HepG2 (cell line): Measurements from ENCODE around the gene ASIC3. TPM values are rescaled to one million over a fixed set of nuclear protein-coding genes. Genes with fewer than 3 reads are reported as not detected.

Source experiments
- ASH2L ChIP-seq: fragments of 300-600, 200-600 bp; sonication (generic); IDR thresholded peaks from 2 replicates; pipeline ENCODE4 v1.7.0; 2017; ENCODE audit warnings: low read depth, mild to moderate bottlenecking, moderate library complexity, mixed read lengths, low read length; ENCODE audit not compliant: insufficient read length
- FOXK1 ChIP-seq: sonication (generic); formaldehyde crosslinking; IDR thresholded peaks from 2 replicates; pipeline ENCODE4 v1.4.0; 2020; ENCODE audit warnings: low read depth, missing genetic modification reagents, borderline replicate concordance
- HDAC6 ChIP-seq: fragments of 200-600 bp; sonication (generic); IDR thresholded peaks from 2 replicates; pipeline ENCODE4 v1.7.0; 2017; ENCODE audit warnings: mild to moderate bottlenecking, antibody characterized with exemption, low read length, low read depth
- HMG20B ChIP-seq: conservative IDR thresholded peaks from 2 replicates; pipeline ENCODE4 v1.6.1; 2016; ENCODE audit warnings: missing genetic modification reagents, missing compliant biosample characterization
- HOXA5 ChIP-seq: sonication (generic); formaldehyde crosslinking; IDR thresholded peaks from 2 replicates; pipeline ENCODE4 v1.4.0; 2020; ENCODE audit warnings: missing genetic modification reagents
- KLF16 ChIP-seq, 2 experiments: sonication (generic) in 1 of 2; formaldehyde crosslinking in 1 of 2; IDR thresholded peaks; 2 replicates each; pipeline versions ENCODE4 v1.6.1 to v1.8.0; 2016 to 2023; ENCODE audit warnings: missing genetic modification reagents in 2 of 2, missing compliant biosample characterization in 1 of 2
- SNRNP70 ChIP-seq: fragments of 200-400 bp; formaldehyde crosslinking; IDR thresholded peaks from 2 replicates; pipeline ENCODE4 v1.6.1; 2017; ENCODE audit warnings: mild to moderate bottlenecking, low read depth, low read length, moderate library complexity
- TGIF2 ChIP-seq: IDR thresholded peaks from 2 replicates; pipeline ENCODE4 v1.6.1; 2016; ENCODE audit warnings: control low read depth, missing compliant biosample characterization
- ZNF660 ChIP-seq: sonication (generic); formaldehyde crosslinking; IDR thresholded peaks from 2 replicates; pipeline ENCODE4 v1.5.1; 2020; ENCODE audit warnings: mild to moderate bottlenecking, low read depth, missing genetic modification reagents, borderline replicate concordance
- polyA plus RNA-seq, 8 experiments: library from polyadenylated mRNA; depleted of rRNA in 3 of 8; stranded (reverse) in 7 of 8; unstranded in 1 of 8; fragments of >200 nt; fragmentation: Illumina TruSeq in 4 of 8; extraction: Trizol in 4 of 8; gene quantifications; 2 replicates each; pipeline versions ENCODE4 v1.2.1 to v1.2.3, GENCODE V29; 2011 to 2016; ENCODE audit warnings: low read depth in 4 of 8, missing spikeins in 1 of 8, mixed read lengths in 1 of 8; ENCODE audit not compliant: insufficient read depth in 1 of 8
- total RNA-seq, 5 experiments: library from RNA; depleted of rRNA; stranded (reverse); fragments of >200 nt; fragmentation: Illumina TruSeq; extraction: Trizol; gene quantifications; 2 replicates each; pipeline ENCODE4 v1.2.3, GENCODE V29; 2016; ENCODE audit warnings: low read depth in 1 of 5
- TF ChIP-seq, protein P1 (sequence below), 2 experiments: sonication (generic) in 1 of 2; formaldehyde crosslinking in 1 of 2; IDR thresholded peaks; 2 replicates each; pipeline versions ENCODE4 v1.4.0 to v1.6.1; 2016 to 2020; ENCODE audit warnings: borderline replicate concordance in 1 of 2, low read depth in 1 of 2, mild to moderate bottlenecking in 1 of 2, missing genetic modification reagents in 1 of 2
- TF ChIP-seq, protein P2 (sequence below): sonication (generic); formaldehyde crosslinking; IDR thresholded peaks from 2 replicates; pipeline ENCODE4 v1.5.0; 2020; ENCODE audit warnings: mild to moderate bottlenecking, missing genetic modification reagents, borderline replicate concordance
- TF ChIP-seq, protein P3 (sequence below): sonication (generic); formaldehyde crosslinking; IDR thresholded peaks from 2 replicates; pipeline ENCODE4 v1.4.0; 2020; ENCODE audit warnings: missing genetic modification reagents
- TF ChIP-seq, protein P4 (sequence below): sonication (generic); formaldehyde crosslinking; IDR thresholded peaks from 2 replicates; pipeline ENCODE4; 2020; ENCODE audit warnings: missing genetic modification reagents, mild to moderate bottlenecking, borderline replicate concordance

ASIC3 gene
- total and polyA plus RNA-seq, 2 of the 13 experiments (the other 11 are each of a cell fraction or from before 2014, with no cell fraction given): 0.51 TPM; not detected in 1

DNA sequence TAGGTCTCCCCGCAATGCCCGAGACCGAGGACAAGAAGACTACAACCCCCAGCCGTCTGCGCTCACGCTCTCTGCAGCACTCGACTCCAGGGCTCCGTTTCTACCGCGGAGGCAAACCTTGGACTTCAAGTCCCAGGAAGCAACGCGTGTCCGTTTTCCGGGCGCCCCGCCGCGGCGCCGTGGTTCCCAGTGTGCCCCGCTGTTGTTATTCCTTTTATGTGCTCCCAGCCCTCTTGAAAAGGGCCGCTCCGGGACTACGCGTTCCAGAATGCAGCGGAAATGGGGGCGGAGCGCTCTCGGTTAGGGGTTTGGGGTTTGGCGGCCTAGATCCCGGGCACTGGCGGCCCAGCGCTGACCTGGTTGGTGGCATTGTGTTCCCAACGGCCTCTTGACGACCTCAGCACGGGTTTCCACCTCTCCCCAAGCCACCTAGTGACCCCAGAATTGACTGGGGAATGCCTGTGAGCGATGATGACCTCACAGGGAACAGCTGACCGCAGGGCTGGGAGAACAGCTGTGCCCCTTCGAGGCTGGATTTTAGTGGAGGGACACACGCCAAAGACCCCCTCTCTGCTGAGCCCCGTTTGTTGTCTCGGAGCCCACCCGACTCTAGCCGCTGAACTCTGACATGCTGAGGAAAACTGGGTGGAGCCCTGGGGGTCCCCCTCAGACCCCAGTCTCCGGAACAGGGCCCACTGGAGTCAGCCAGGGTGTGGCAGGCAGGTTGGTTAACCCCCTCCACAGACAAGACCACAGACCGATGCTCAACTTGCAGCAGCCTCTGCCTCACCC lies 9.9 kb downstream of the ASIC3 start (continued):
- TF ChIP-seq, protein P1, sequence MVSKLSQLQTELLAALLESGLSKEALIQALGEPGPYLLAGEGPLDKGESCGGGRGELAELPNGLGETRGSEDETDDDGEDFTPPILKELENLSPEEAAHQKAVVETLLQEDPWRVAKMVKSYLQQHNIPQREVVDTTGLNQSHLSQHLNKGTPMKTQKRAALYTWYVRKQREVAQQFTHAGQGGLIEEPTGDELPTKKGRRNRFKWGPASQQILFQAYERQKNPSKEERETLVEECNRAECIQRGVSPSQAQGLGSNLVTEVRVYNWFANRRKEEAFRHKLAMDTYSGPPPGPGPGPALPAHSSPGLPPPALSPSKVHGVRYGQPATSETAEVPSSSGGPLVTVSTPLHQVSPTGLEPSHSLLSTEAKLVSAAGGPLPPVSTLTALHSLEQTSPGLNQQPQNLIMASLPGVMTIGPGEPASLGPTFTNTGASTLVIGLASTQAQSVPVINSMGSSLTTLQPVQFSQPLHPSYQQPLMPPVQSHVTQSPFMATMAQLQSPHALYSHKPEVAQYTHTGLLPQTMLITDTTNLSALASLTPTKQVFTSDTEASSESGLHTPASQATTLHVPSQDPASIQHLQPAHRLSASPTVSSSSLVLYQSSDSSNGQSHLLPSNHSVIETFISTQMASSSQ (IDR thresholded peaks at IDR 0.05; ENCODE audit: low read depth): peak; percentile 59
- TF ChIP-seq, protein P1 (CRISPR knock-in tag; IDR thresholded peaks at IDR 0.05; ENCODE audit: borderline replicate concordance): peak; percentile 79; the same call in 1 of the 2 replicates
- TF ChIP-seq ZNF660 (CRISPR knock-in tag) (no peak), HDAC6 (no peak), FOXK1 (CRISPR knock-in tag) (peak; percentile 95), HOXA5 (CRISPR knock-in tag) (peak; percentile 92), HMG20B (CRISPR knock-in tag) (no peak), SNRNP70 (no peak), KLF16 (CRISPR knock-in tag; IDR thresholded peaks at IDR 0.05) (peak in 1 of 2 experiments; percentile 73; a peak in 1 of 4 replicates), ASH2L (peak; percentile 56), TGIF2 (CRISPR knock-in tag) (peak; percentile 60; the same call in 1 of the 2 replicates)
- TF ChIP-seq, protein P2, sequence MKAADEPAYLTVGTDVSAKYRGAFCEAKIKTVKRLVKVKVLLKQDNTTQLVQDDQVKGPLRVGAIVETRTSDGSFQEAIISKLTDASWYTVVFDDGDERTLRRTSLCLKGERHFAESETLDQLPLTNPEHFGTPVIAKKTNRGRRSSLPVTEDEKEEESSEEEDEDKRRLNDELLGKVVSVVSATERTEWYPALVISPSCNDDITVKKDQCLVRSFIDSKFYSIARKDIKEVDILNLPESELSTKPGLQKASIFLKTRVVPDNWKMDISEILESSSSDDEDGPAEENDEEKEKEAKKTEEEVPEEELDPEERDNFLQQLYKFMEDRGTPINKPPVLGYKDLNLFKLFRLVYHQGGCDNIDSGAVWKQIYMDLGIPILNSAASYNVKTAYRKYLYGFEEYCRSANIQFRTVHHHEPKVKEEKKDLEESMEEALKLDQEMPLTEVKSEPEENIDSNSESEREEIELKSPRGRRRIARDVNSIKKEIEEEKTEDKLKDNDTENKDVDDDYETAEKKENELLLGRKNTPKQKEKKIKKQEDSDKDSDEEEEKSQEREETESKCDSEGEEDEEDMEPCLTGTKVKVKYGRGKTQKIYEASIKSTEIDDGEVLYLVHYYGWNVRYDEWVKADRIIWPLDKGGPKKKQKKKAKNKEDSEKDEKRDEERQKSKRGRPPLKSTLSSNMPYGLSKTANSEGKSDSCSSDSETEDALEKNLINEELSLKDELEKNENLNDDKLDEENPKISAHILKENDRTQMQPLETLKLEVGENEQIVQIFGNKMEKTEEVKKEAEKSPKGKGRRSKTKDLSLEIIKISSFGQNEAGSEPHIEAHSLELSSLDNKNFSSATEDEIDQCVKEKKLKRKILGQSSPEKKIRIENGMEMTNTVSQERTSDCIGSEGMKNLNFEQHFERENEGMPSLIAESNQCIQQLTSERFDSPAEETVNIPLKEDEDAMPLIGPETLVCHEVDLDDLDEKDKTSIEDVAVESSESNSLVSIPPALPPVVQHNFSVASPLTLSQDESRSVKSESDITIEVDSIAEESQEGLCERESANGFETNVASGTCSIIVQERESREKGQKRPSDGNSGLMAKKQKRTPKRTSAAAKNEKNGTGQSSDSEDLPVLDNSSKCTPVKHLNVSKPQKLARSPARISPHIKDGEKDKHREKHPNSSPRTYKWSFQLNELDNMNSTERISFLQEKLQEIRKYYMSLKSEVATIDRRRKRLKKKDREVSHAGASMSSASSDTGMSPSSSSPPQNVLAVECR: peak; percentile 78; the same call in 1 of the 2 replicates
- TF ChIP-seq, protein P3, sequence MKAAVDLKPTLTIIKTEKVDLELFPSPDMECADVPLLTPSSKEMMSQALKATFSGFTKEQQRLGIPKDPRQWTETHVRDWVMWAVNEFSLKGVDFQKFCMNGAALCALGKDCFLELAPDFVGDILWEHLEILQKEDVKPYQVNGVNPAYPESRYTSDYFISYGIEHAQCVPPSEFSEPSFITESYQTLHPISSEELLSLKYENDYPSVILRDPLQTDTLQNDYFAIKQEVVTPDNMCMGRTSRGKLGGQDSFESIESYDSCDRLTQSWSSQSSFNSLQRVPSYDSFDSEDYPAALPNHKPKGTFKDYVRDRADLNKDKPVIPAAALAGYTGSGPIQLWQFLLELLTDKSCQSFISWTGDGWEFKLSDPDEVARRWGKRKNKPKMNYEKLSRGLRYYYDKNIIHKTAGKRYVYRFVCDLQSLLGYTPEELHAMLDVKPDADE (CRISPR knock-in tag): no peak
- TF ChIP-seq, protein P4, sequence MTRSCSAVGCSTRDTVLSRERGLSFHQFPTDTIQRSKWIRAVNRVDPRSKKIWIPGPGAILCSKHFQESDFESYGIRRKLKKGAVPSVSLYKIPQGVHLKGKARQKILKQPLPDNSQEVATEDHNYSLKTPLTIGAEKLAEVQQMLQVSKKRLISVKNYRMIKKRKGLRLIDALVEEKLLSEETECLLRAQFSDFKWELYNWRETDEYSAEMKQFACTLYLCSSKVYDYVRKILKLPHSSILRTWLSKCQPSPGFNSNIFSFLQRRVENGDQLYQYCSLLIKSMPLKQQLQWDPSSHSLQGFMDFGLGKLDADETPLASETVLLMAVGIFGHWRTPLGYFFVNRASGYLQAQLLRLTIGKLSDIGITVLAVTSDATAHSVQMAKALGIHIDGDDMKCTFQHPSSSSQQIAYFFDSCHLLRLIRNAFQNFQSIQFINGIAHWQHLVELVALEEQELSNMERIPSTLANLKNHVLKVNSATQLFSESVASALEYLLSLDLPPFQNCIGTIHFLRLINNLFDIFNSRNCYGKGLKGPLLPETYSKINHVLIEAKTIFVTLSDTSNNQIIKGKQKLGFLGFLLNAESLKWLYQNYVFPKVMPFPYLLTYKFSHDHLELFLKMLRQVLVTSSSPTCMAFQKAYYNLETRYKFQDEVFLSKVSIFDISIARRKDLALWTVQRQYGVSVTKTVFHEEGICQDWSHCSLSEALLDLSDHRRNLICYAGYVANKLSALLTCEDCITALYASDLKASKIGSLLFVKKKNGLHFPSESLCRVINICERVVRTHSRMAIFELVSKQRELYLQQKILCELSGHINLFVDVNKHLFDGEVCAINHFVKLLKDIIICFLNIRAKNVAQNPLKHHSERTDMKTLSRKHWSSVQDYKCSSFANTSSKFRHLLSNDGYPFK (CRISPR knock-in tag): peak; percentile 56; the same call in 1 of the 2 replicates
